ENCODE measurements around the gene ENTHD1. TPM values are rescaled to one million over a fixed set of nuclear protein-coding genes. Genes with fewer than 3 reads are reported as not detected.
"Not testable (repeated sequence)": the region's sequence is repeated elsewhere in the genome, so short reads cannot be mapped to it uniquely, and the experiment has no call there.

The ENTHD1 gene
- total RNA-seq, 4 donors from 2014 or later, result not detected

- Histone ChIP-seq H3K4me1 (no peaks in the 10 kb centered on the region), H3K36me3 (no peaks in the 10 kb centered on the region), H3K27me3 (peaks cover 9% of the 10 kb centered on the region), H3K9me3 (no peaks in the 10 kb centered on the region), H3K27ac (no peak overlapping the region), H3K4me3 (no peak overlapping the region)
- no peak for TF ChIP-seq EP300 (IDR thresholded peaks at IDR 0.05)
- no peak for TF ChIP-seq CTCF (IDR thresholded peaks at IDR 0.05)
- TF ChIP-seq POLR2AphosphoS5 (IDR thresholded peaks at IDR 0.05), result no peak
- TF ChIP-seq POLR2A (IDR thresholded peaks at IDR 0.05), result no peak
- WGBS, result 87% methylated on average over 6 of the region's 6 CpGs
- no peak for DNase-seq (ENCODE audit: low spot score in 2 of 2)
Observed at GRCh38 chr22:39907047-39907446, 13.5 kb upstream of the ENTHD1 start.

- H3K4me3 ChIP-seq, result no peak overlapping the region
- 68% methylated on average over 3 of the region's 3 CpGs for WGBS
- no peaks in the 10 kb centered on the region for H3K4me1 ChIP-seq
- TF ChIP-seq POLR2AphosphoS5 (IDR thresholded peaks at IDR 0.05) (no peak), EP300 (IDR thresholded peaks at IDR 0.05) (no peak), CTCF (IDR thresholded peaks at IDR 0.05) (no peak), POLR2A (IDR thresholded peaks at IDR 0.05) (no peak)
- H3K9me3 ChIP-seq, result no peaks in the 10 kb centered on the region
- H3K27ac ChIP-seq, result no peak overlapping the region
- no peak for DNase-seq (ENCODE audit: low spot score in 2 of 2)
- no peaks in the 10 kb centered on the region for H3K36me3 ChIP-seq
- H3K27me3 ChIP-seq, result peaks cover 9% of the 10 kb centered on the region
Observed at GRCh38 chr22:39906207-39906606, 12.6 kb upstream of the ENTHD1 start.

GRCh38 chr22:39905687-39906086 lies 12.1 kb upstream of the ENTHD1 start:
- H3K27me3 ChIP-seq, result peaks cover 9% of the 10 kb centered on the region
- no peak overlapping the region for H3K27ac ChIP-seq
- no peaks in the 10 kb centered on the region for H3K4me1 ChIP-seq
- TF ChIP-seq EP300 (IDR thresholded peaks at IDR 0.05) (no peak), POLR2A (IDR thresholded peaks at IDR 0.05) (no peak), POLR2AphosphoS5 (IDR thresholded peaks at IDR 0.05) (no peak), CTCF (IDR thresholded peaks at IDR 0.05) (no peak)
- no peaks in the 10 kb centered on the region for H3K36me3 ChIP-seq
- no peak overlapping the region for H3K4me3 ChIP-seq
- DNase-seq (ENCODE audit: low spot score in 2 of 2), result no peak
- WGBS, result 83% methylated on average over 3 of the region's 3 CpGs
- no peaks in the 10 kb centered on the region for H3K9me3 ChIP-seq

GRCh38 chr22:39904862-39905261 lies 11.3 kb upstream of the ENTHD1 start:
- H3K9me3 ChIP-seq, result no peaks in the 10 kb centered on the region
- no peaks in the 10 kb centered on the region for H3K4me1 ChIP-seq
- 85% methylated on average over 4 of the region's 4 CpGs for WGBS
- H3K4me3 ChIP-seq, result no peak overlapping the region
- TF ChIP-seq POLR2AphosphoS5 (IDR thresholded peaks at IDR 0.05), result no peak
- TF ChIP-seq POLR2A (IDR thresholded peaks at IDR 0.05), result no peak
- no peak for TF ChIP-seq CTCF (IDR thresholded peaks at IDR 0.05)
- no peak for TF ChIP-seq EP300 (IDR thresholded peaks at IDR 0.05)
- DNase-seq (ENCODE audit: low spot score in 2 of 2), result no peak
- H3K27me3 ChIP-seq, result peaks cover 7% of the 10 kb centered on the region
- no peaks in the 10 kb centered on the region for H3K36me3 ChIP-seq
- no peak overlapping the region for H3K27ac ChIP-seq

GRCh38 chr22:39904024-39904423 lies 10.5 kb upstream of the ENTHD1 start:
- H3K27ac ChIP-seq, result not testable (repeated sequence)

GRCh38 chr22:39901565-39902146 lies 8.1 kb upstream of the ENTHD1 start:
- H3K27me3 ChIP-seq, result no peaks in the 10 kb centered on the region
- DNase-seq (ENCODE audit: low spot score in 2 of 2), result no peak
- H3K4me1 ChIP-seq, result no peaks in the 10 kb centered on the region
- 83% methylated on average over 8 of the region's 8 CpGs for WGBS
- no peaks in the 10 kb centered on the region for H3K36me3 ChIP-seq
- H3K4me3 ChIP-seq, result no peak overlapping the region
- no peak for TF ChIP-seq POLR2A (IDR thresholded peaks at IDR 0.05)
- no peak for TF ChIP-seq CTCF (IDR thresholded peaks at IDR 0.05)
- TF ChIP-seq EP300 (IDR thresholded peaks at IDR 0.05), result no peak
- no peak for TF ChIP-seq POLR2AphosphoS5 (IDR thresholded peaks at IDR 0.05)
- no peak overlapping the region for H3K27ac ChIP-seq
- H3K9me3 ChIP-seq, result no peaks in the 10 kb centered on the region

More at GRCh38 chr22:39904024-39904423, 10.5 kb upstream of the ENTHD1 start:
- DNase-seq (ENCODE audit: low spot score in 2 of 2); H3K36me3 ChIP-seq; H3K4me3 ChIP-seq; H3K9me3 ChIP-seq; H3K27me3 ChIP-seq; H3K4me1 ChIP-seq: not testable (repeated sequence)
- 85% methylated on average over 10 of the region's 10 CpGs for WGBS

All from suprapubic skin (tissue), 4 donors.